Activated naive CD8-positive, alpha-beta T cell (primary cell): ENCODE results near the gene SORCS2.

Experiments
- H3K27ac Mint-ChIP-seq: one replicate; pipeline ENCODE4 v1.8.0; 2021; ENCODE audit warnings: mixed read lengths
- H3K27me3 Mint-ChIP-seq: one replicate; pipeline ENCODE4 v1.8.0; 2021; ENCODE audit warnings: mixed read lengths
- H3K36me3 Mint-ChIP-seq: one replicate; pipeline ENCODE4 v1.8.0; 2021; ENCODE audit warnings: mixed read lengths
- H3K4me1 Mint-ChIP-seq: one replicate; pipeline ENCODE4 v1.8.0; 2021; ENCODE audit warnings: low read depth, mixed read lengths
- H3K4me3 Mint-ChIP-seq: one replicate; pipeline ENCODE4 v1.8.0; 2021; ENCODE audit warnings: mild to moderate bottlenecking, mixed read lengths
- H3K9me3 Mint-ChIP-seq: one replicate; pipeline ENCODE4 v1.8.0; 2021; ENCODE audit warnings: low read depth, mixed read lengths

Gene SORCS2

GRCh38 chr4:7328913-7329638, 136.7 kb downstream of the SORCS2 start:
- no peaks in the 10 kb centered on the region for H3K9me3 Mint-ChIP-seq
- no peaks in the 10 kb centered on the region for H3K4me1 Mint-ChIP-seq
- H3K27me3 Mint-ChIP-seq = no peaks in the 10 kb centered on the region
- no peak overlapping the region for H3K4me3 Mint-ChIP-seq
- no peak overlapping the region for H3K27ac Mint-ChIP-seq
- no peaks in the 10 kb centered on the region for H3K36me3 Mint-ChIP-seq

DNA sequence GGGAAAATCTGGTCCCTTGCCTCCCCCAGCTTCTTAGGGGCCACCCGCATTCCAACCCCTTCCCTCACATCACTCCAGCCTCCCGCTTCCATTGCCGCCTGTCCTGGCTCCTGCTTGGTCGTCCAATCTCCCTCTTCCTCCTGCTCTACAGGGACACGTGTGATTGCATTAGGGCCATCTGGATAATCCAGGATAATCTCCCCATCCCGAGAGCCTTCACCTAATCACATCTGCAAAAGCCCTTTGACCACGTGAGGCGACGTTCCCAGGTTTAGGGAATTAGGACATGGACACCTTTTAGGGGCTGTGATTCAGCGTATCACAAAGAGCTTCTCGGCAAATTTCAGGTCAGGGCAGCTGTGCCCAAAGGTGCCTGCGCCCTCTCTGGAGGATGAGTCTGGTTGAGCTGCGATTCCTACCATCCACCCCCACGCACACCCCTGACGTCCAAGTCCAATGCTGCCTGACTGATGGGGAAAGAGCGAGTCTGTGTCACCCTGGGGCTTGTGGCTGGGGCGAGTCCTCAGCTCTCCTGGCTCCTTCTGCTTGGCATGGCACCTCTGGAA, 137.8 kb downstream of the SORCS2 start:
- no peaks in the 10 kb centered on the region for H3K9me3 Mint-ChIP-seq
- H3K4me3 Mint-ChIP-seq = no peak overlapping the region
- no peaks in the 10 kb centered on the region for H3K4me1 Mint-ChIP-seq
- H3K36me3 Mint-ChIP-seq = no peaks in the 10 kb centered on the region
- H3K27ac Mint-ChIP-seq = no peak overlapping the region
- no peaks in the 10 kb centered on the region for H3K27me3 Mint-ChIP-seq

DNA sequence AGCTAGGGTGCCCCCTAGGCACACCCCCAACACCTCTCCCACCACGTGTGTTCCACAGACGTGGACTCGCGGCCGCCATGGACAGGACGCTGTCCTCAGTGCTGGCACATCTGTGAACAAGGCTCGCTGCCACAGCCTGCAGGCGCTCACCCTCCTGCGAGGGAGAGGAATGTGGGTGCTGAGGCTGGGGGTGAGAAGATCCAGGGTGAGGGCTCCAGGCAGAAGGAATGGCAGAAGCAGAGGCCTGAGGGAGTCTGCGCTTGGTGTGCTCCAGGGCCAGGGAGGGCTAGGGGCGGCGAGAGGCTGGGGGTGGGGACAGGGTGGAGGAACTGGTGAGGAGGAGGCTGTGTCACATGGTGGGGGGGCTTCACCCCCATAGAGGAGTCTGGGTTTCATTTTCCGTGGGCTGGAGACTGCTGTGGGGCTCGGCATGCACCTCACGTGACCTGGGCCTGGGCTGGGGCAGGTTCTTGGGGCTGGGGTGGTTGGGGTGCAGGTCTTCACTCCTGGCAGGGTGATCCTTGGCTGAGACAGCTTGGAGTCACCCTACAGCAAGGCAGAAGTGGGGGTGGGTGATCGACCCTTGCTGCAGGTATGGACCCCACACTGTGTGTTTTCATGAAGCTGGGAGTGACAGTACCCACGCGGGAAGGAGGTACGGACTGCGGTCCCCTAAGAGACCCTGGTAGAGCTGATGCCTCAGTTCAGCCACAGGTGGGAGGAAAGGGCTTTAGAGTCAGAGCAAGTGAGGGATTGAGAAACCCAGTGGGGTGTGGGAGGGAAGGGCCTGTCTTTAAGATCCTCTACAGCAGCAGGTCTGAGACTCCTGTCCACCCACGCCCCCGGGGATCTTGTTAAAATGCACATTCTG, 138.7 kb downstream of the SORCS2 start:
- no peaks in the 10 kb centered on the region for H3K4me1 Mint-ChIP-seq
- H3K4me3 Mint-ChIP-seq = no peak overlapping the region
- H3K27ac Mint-ChIP-seq = no peak overlapping the region
- H3K36me3 Mint-ChIP-seq = no peaks in the 10 kb centered on the region
- no peaks in the 10 kb centered on the region for H3K9me3 Mint-ChIP-seq
- H3K27me3 Mint-ChIP-seq = no peaks in the 10 kb centered on the region

DNA sequence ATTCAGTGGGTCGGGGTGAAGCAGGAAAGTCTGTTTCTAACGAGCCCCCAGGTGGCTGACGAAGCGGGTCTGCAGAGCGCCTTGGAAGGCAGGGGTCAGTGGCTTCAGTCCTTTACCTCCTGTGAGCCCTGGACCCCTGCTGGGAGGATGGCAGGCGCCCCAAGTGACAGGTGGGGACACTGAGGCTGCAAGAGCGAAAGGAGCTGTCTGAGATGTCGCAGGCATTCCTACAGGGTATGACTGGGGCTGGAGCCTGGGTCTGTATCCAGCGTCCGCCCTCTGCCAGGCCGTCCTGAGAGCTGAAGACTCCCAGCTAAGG, 139.3 kb downstream of the SORCS2 start:
- Mint-ChIP-seq H3K9me3 (no peaks in the 10 kb centered on the region), H3K4me1 (no peaks in the 10 kb centered on the region), H3K27me3 (no peaks in the 10 kb centered on the region), H3K4me3 (no peak overlapping the region), H3K36me3 (no peaks in the 10 kb centered on the region), H3K27ac (no peak overlapping the region)

- H3K4me3 Mint-ChIP-seq = no peak overlapping the region
Observed at GRCh38 chr4:7332216-7333023, 140.1 kb downstream of the SORCS2 start.

GRCh38 chr4:7333024-7333780, 140.9 kb downstream of the SORCS2 start:
- Mint-ChIP-seq H3K4me3 (no peak overlapping the region), H3K27me3 (no peaks in the 10 kb centered on the region), H3K4me1 (no peaks in the 10 kb centered on the region), H3K36me3 (no peaks in the 10 kb centered on the region), H3K27ac (no peak overlapping the region), H3K9me3 (no peaks in the 10 kb centered on the region)

More at GRCh38 chr4:7332216-7333023, 140.1 kb downstream of the SORCS2 start:
- H3K4me1 Mint-ChIP-seq = no peaks in the 10 kb centered on the region
- no peak overlapping the region for H3K27ac Mint-ChIP-seq
- H3K36me3 Mint-ChIP-seq = no peaks in the 10 kb centered on the region
- no peaks in the 10 kb centered on the region for H3K27me3 Mint-ChIP-seq
- no peaks in the 10 kb centered on the region for H3K9me3 Mint-ChIP-seq

DNA sequence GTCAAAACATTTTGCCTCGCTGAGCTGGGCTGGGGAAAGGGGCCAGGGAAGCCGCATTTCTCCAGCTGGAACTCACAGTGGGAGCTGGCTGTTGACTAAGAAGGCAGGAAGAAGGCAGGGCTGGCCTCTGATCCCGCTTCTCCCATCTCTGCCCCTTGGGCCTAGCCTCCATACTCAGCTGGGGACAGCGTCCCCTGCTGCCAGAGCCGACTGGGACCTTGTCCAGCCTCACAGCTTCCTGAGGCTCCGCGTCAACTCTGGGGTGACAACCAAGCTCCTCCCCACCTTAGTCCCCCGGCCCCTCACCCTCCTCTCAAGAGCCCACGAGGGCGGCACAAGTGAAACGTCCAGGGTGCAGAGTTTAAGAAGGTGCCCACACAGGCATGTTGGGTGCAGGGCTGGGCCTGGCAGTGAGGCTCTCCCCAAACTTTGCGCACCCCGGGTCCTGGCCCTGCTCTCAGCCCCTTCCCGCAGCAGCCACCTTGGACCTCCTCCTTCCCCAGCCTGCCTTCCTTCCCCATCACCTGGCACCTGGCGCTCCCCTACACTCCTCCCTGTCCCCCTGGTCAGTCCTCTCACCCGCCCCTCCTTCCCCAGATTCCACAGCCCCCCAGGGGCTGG, 141.6 kb downstream of the SORCS2 start:
- no peaks in the 10 kb centered on the region for H3K36me3 Mint-ChIP-seq
- no peaks in the 10 kb centered on the region for H3K4me1 Mint-ChIP-seq
- H3K9me3 Mint-ChIP-seq = no peaks in the 10 kb centered on the region
- no peak overlapping the region for H3K27ac Mint-ChIP-seq
- H3K27me3 Mint-ChIP-seq = no peaks in the 10 kb centered on the region
- H3K4me3 Mint-ChIP-seq = no peak overlapping the region

DNA sequence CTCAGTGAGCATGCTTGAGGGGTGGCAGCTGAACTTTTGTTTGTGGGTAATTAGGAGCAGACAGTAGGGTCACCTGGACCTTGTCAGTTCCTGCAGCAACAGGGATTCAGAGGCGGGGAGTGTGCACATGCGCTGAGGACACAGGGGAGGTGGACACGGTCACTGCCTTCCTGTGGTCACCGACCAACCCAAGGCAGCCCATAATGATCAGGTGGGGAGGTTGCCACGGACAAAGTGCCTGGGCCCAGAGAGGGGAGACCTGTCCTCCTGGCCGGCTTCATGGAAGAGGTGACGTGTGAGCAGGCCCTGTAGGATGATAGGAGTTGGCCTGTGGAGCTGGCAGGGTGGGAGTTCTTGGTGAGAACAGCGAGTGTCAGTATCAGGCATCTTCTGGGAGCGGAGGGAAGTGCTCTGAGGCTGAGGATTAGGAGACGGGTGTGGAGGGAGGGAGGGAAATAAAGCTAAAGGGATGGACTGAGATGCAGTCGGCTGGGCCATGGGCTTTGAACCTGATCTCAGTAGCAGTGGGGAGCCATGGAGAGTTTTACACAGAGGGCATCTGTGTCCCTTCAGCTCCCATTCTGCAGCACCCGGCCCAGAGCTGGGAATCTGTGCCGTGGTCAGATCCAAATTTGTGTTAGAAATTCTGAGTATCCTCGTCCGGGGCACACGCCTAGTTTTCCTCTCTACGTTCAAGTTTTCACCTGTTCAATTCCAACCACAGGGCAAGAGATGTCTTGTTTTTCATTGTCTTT, 142.4 kb downstream of the SORCS2 start:
- Mint-ChIP-seq H3K9me3 (no peaks in the 10 kb centered on the region), H3K36me3 (no peaks in the 10 kb centered on the region), H3K27ac (no peak overlapping the region), H3K4me3 (no peak overlapping the region), H3K27me3 (no peaks in the 10 kb centered on the region), H3K4me1 (no peaks in the 10 kb centered on the region)

DNA sequence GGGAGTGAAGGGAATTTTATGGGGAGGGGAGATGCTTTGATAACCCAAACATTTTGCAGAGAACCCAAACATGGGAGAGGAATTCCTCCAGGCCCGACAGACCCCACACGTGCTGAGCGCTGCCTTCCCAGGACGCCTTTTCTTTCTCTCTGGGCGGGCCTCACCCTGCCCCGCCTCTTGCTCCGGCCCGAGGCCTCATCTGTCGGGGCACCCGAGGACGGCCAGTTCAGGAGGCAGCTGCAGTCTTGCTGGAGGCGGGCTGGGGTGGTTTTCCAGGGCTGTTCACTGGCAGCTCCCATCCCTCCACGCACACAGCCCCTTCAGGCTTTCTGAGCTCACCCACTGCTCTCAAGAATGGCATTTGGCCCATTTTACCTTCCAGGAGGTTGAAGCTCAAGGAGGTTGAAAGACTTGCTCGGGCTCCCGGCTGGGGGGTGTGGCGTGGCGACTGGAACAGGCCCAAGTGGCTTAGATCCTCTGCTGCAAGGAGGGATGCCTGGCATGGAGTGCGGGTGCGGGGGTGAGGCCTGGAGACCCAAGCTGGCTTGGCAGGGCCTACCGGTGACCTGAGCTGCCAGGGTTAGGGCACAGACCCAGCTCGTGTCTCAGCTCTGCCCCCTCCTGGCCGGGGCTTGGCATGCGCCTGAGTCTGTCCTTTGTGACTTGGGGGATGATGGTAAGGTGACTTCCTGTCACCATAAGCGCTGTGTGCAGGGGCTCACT, 143.2 kb downstream of the SORCS2 start:
- Mint-ChIP-seq H3K27ac (no peak overlapping the region), H3K36me3 (no peaks in the 10 kb centered on the region), H3K9me3 (no peaks in the 10 kb centered on the region), H3K4me3 (no peak overlapping the region), H3K4me1 (no peaks in the 10 kb centered on the region), H3K27me3 (no peaks in the 10 kb centered on the region)

GRCh38 chr4:7336067-7336569, 143.8 kb downstream of the SORCS2 start:
- no peaks in the 10 kb centered on the region for H3K36me3 Mint-ChIP-seq

GRCh38 chr4:7336732-7337131, 144.4 kb downstream of the SORCS2 start:
- Mint-ChIP-seq H3K36me3 (no peaks in the 10 kb centered on the region), H3K27ac (no peak overlapping the region), H3K4me1 (no peaks in the 10 kb centered on the region), H3K27me3 (no peaks in the 10 kb centered on the region), H3K4me3 (no peak overlapping the region), H3K9me3 (no peaks in the 10 kb centered on the region)

More at GRCh38 chr4:7336067-7336569, 143.8 kb downstream of the SORCS2 start:
- H3K4me3 Mint-ChIP-seq = no peak overlapping the region
- no peaks in the 10 kb centered on the region for H3K27me3 Mint-ChIP-seq
- no peak overlapping the region for H3K27ac Mint-ChIP-seq
- H3K9me3 Mint-ChIP-seq = no peaks in the 10 kb centered on the region
- no peaks in the 10 kb centered on the region for H3K4me1 Mint-ChIP-seq

- no peak overlapping the region for H3K4me3 Mint-ChIP-seq
- H3K9me3 Mint-ChIP-seq = no peaks in the 10 kb centered on the region
- H3K27ac Mint-ChIP-seq = no peak overlapping the region
- no peaks in the 10 kb centered on the region for H3K4me1 Mint-ChIP-seq
- no peaks in the 10 kb centered on the region for H3K27me3 Mint-ChIP-seq
- no peaks in the 10 kb centered on the region for H3K36me3 Mint-ChIP-seq
Observed at GRCh38 chr4:7337196-7338058, 145.1 kb downstream of the SORCS2 start.
